Right ventricle myocardium inferior (tissue), 1 donor: ENCODE results near the gene ZFX. TPM values are rescaled to one million over a fixed set of nuclear protein-coding genes. Genes with fewer than 3 reads are reported as not detected.

Experiments
- ATAC-seq: fragments of 200-7000 bp; cut with Tn5 transposase; one replicate; pipeline ENCODE4 v1.9.1; 2020; ENCODE audit warnings: mild to moderate bottlenecking, moderate library complexity
- DNase-seq: peaks from one replicate; pipeline ENCODE4 v3.0.0; 2021; ENCODE audit errors: missing footprints
- intact Hi-C: fragments of 100-400 bp; cut with DNase I; formaldehyde crosslinking; loops from one replicate; pipeline ENCODE4 v1.11.0; 2022
- total RNA-seq: library from RNA; stranded (reverse); fragmentation: NEBNext Ultra II Directional; extraction: Animal tissue kit (Norgen Biotek cat#: 25700); gene quantifications from one replicate; pipeline ENCODE4 v1.2.1, GENCODE V29; 2021
- donor health status: DM: no; HTN: yes; CAD: no; lungs with severe emphysema.

ZFX gene
- total RNA-seq, 1 donor from 2014 or later = 33.4 TPM

DNA sequence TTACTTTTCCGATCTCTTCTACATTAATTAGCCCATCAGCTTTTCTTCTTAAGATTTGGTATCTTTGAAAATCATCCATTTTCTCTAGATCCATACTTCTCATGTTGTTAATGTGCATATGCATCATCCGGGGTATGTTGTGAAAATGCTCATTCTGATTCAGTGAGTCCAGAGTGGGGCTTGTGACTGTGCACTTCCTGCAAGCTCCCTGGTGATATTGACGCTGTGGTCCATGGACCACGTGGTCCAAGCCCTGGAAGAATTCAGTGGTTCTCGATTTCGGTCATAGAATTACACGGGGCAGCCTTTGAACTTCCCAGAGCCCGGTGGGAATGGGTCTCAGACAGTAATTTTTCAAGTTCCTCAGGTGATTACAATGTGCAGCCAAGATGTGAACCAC, 69.8 kb downstream of the ZFX start:
- DNase-seq (no peak), ATAC-seq (no peak)
- intact Hi-C loops = no loop called here

DNA sequence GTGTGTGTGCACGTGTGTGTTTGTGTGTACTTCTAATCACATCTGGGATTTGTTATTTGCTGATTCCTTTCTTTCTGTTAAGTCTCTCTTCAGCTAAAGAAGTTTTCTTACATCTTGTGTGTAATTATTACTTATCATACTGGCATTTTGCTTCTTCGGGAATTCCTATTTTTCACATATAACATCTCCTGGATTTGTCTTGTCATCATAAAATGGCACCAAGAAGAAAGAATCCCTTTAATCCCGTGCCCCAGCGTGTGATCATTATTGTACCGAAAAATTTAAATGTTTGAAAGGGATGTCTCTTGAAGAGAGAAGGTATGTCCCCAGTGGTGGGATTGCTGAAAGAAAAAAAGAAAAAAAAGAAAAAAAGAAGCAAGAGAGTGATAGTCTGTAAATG, 72.3 kb downstream of the ZFX start:
- DNase-seq (no peak), ATAC-seq (no peak)
- intact Hi-C loops = no loop called here

DNA sequence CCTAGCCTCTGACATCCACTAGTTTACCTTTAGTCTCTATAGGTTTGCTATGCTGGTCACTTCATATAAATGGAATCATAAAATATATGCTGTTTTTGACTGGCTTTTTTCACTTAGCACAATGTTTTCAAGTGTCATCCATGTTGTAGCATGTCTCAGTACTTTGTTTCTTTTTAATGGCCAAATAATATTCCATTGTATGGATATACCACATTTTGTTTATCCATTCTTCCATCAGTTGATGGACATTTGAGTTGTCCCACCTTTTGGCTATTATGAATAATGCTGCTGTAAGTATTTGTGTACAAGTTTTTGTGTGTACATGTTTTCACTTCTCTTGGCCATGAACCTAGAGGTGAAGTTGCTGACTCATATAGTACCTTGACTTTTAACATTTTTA, 75.7 kb downstream of the ZFX start:
- DNase-seq = no peak
- intact Hi-C loops = no loop called here
- ATAC-seq = no peak

DNA sequence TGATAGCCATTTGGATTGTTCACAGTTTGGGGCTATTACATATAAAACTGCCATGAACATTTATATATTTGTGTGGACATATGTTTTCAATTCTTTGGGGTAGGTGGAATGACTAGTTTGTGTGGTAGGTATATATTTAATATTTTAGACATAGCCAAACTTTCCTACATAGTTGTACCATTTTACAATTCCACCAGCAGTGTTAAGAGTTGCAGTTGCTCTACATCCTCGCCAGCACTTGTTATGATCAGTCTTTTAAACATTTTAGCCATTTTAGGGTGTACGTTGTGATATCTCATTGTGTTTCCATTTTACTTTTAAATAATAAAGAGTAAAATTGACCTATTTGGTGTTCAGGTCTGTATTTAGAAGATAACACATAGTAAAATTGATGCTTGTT, 76.6 kb downstream of the ZFX start:
- no peak for ATAC-seq
- intact Hi-C loops = no loop called here
- no peak for DNase-seq

DNA sequence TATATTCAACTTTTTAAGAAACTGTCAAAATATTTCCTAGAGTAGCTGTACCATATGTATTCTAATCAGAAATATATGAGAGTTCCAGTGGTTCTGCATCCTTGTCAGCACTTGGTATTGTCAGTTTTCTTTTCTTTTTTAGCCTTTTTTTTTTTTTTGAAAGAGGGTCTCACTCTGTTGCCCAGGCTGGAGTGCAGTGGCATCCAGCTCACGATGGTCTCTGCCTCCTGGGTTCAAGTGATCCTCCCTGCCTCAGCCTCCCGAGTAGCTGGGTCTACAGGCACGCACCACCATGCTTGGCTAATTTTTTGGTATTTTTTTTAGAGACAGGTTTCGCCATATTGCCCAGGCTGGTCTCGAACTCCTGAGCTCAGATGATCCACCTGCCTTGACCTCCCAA, 79.1 kb downstream of the ZFX start:
- intact Hi-C loops = no loop called here
- no peak for DNase-seq
- ATAC-seq = no peak

DNA sequence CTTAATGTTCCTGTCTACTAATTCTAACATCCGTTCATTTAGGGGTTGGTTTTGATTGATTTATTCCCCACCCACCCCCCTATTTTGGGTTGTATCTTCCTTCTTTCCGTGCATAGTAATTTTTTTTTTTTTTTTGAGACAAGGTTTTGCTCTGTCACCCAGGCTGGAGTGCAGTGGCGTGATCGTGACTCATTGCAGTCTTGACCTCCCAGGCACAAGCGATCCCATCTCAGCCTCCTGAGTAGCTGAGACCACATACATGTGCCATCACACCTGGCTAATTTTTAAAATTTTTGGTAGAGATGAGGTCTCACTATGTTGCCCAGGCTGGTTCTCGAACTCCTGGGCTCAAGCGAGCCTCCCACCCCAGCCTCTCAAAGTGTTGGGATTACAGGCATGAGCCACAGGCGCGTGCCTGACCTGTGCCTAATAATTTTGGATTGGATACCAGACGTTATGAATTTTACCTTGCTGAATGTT, 79.9 kb downstream of the ZFX start:
- DNase-seq = no peak
- intact Hi-C loops = no loop called here
- ATAC-seq = no peak

DNA sequence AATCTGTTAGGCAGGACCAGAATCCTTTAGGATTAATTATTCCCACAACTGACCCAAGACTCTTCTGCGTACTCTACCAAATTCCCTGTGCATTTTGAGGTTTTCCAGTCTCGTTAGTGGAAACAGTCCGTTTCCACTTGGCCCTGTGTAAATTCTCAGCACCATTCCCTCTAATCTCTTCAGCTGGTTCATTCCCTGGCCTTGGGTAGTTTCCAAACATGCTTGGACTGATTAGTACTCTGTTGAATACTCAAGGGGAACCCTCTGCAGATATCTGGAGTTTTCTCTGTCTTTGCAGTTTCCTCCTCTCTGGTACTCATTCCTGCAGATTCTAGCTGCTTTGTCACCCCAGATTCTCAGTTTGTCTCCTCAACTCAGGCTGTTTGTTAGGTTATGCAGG, 80.4 kb downstream of the ZFX start:
- no peak for DNase-seq
- peak; percentile 82 for ATAC-seq
- intact Hi-C loops = loop anchor here (10.0 kb wide), 1 partner anchor 315 kb away; no protein-coding TSS in a partner anchor

DNA sequence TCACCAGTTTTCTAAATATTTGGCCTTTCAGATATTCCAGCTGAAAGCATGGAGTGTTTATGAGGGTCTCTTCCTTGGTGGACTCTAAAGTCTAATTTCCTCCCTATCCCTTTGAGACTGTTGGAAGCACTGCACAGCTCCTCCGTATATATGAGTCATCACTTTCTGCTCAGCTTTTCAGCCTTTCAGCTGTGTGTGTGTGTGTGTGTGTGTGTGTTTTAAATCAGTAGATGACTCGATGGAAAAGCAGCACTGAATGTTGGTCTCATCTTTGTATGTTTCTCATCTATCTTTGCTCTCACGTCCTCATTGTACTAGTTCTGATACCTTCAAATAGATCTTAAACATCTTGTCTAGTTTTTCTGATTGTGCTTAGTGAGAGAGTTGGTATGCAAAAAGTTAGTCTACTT, 81.6 kb downstream of the ZFX start:
- ATAC-seq (no peak), DNase-seq (no peak)
- intact Hi-C loops = loop anchor here (10.0 kb wide), 1 partner anchor 316 kb away; no protein-coding TSS in a partner anchor

DNA sequence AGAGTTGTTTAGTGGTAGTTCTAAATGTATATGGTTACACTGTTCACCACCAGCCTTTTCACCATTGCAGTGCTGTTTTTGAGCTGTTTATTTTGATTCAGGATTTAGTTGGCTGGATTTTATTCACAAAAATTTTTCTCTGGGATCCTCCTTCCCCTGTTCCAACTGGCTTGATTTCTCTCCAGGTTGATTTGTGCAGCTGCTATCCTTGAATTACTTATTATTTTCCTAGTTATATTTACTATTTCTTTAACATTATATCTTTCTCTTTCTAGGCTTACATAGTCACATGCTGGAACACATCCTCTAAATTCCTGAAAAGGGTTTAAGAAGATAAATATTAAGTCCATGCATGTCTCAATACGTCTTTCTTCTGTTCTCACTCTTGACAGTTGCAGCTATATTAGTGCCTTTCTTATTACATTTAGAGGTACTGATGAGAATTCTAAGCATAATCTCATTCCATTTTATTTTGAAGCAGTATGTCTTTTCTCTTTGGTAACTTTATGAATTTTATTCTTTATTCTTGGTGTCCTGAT, 82.2 kb downstream of the ZFX start:
- no peak for ATAC-seq
- intact Hi-C loops = loop anchor here (10.0 kb wide), 1 partner anchor 317 kb away; no protein-coding TSS in a partner anchor
- no peak for DNase-seq

DNA sequence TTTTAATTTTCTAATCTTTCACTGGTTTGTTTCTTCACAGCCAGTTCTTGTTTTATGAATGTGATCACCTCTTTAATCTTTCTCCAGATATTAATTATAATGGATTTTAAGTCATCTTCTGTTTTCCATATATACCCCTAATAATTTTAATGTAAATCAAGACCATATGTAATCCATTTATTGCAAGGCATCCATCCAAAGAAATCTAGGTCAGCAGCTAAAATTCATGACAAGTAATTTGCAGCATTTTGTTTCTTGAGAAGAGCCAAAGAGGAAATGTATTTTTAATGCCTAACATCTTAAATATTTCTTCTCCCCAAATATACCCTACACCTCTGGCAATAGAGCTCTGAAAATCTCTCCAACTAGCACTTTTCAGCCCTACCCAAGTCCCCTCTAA, 83.3 kb downstream of the ZFX start:
- no peak for DNase-seq
- intact Hi-C loops = loop anchor here (10.0 kb wide), 1 partner anchor 318 kb away; no protein-coding TSS in a partner anchor
- no peak for ATAC-seq

DNA sequence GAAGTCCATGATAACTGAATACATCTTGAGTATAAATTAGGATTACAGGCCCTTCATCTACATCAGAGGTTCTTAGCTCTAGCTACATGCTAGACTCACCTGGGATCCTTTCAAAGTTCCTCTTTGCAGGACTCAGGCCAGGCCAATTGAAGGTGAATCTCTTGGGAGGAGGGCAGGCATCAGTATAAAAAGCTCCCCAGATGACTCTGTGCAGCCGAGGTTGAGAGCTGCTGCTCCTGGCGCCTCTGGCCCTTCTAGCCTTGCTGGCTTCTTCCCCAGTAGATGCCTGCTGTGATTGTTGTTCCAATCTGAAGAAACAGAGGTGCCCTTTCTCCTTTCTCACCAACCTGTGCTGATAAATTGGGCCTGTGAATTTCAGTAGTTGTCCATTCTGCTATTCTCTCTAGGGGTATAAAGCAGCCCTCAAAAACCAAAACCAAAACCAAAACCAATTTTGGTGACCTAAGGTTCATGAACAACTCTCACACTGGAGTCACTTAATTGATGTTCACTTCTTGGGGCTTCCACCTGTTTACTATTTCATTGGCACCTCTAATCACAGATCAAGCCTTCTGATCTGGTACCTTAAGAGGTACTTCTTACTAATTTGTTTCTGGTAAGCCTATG, 85.7 kb downstream of the ZFX start:
- intact Hi-C loops = loop anchor here (10.0 kb wide), 1 partner anchor 320 kb away; no protein-coding TSS in a partner anchor
- DNase-seq (no peak), ATAC-seq (no peak)

DNA sequence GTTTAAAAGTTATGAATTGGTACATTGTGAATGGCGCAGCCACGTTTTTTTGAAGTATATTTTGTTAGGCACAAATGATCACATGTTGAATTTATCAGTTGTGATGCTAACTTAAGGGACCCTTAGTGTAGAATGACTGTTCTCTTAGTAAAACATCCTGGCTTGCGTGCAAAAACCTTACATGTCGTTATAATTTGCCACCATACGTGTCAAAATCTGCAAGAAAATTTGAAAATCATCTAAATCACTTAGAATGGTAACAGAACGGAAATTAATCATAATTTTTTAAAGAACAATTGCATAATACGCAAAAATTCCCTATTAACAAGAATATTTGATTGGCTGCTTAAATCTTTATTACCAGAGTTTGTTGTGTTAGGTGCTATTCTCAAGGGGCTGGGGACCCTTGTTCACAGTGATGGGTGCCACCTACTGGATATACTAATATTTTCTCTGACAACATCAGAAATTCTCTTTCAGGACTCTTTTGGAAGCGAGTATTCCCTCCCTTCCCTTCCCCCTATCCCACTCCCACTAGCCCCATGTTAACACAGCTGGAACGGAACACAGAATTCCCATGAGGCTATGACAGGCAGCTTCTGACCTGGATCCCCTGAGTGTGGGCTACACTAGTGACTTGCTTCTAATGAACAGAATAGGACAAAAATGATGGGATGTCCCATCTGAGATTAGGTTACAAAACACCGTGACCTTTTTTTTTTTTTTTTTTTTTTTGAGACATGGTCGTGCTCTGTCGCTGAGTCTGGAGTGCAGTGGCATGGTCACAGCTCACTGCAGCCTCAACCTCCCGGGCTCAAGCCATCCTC, 92.5 kb downstream of the ZFX start:
- DNase-seq = no peak
- intact Hi-C loops = loop anchor here (5.0 kb wide), 1 partner anchor 160 kb away; no protein-coding TSS in a partner anchor
- peak; percentile 47 for ATAC-seq

DNA sequence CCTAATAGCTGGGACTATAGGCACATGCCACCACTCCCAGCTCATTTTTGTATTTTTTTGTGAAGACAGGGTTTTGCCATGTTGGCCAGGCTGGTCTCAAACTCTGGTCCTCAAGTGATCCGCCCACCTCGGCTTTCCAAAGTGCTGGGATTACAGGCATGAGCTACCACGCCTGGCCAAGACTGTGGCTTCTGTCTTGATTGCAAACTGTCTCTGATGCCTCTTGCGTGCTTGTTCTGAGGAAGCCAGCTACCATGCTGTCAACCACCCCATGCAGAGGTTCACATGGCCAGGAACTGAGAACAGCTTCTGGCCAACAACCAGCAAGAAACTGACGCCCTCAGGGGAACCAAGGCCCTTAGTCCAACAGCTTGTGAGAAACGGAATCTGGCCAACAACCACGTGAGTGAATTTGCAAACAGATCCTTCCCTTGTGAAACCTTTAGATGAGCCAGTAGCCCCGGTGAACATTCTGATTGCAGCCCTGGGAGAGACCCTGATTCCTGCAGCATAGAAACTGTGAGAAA, 93.2 kb downstream of the ZFX start:
- intact Hi-C loops = loop anchor here (5.0 kb wide), 1 partner anchor 160 kb away; no protein-coding TSS in a partner anchor
- DNase-seq (peak; percentile 53), ATAC-seq (peak; percentile 91)

DNA sequence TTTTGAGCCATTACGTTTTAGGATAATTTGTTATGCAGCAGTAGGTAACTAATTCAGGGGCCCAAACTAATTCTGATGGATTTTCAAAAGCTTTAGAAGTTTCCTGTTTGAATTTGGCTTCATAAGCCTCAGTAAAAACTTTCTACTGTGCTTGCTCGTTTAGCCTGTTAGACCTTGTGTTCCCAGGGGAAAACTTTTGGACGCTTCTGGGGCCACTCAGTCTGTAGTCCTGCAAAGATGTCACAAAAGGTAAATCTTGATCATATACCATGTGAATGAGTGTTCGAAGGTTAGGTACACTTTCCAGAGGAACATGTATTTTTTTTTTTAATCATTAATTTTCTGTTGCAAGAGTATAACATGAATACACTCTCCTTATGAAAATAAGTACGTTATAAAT, 93.7 kb downstream of the ZFX start:
- ATAC-seq = no peak

DNA sequence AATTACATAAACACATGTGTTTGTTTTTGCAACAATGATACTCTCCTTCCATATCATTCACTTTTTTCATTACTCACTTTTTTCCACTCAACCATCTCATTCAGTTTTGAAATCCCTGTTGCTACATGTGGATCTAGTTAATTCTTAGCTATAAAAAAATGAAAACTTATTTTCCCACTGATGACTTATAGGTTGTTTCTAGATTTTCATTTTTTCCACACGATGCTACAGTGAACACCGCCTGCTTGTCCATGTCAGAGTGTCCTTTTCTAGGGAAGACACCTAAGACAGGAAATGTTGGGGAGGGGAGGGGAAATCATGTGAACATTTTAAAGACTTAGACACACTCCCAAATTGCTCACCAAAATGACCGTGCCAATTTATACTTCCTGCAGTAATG, 94.2 kb downstream of the ZFX start:
- intact Hi-C loops = loop anchor here (5.0 kb wide), 1 partner anchor 161 kb away; no protein-coding TSS in a partner anchor
- DNase-seq (no peak), ATAC-seq (no peak)

More for the DNA sequence above, 93.7 kb downstream of the ZFX start:
- intact Hi-C loops = loop anchor here (5.0 kb wide), 1 partner anchor 161 kb away; no protein-coding TSS in a partner anchor
- DNase-seq = no peak

DNA sequence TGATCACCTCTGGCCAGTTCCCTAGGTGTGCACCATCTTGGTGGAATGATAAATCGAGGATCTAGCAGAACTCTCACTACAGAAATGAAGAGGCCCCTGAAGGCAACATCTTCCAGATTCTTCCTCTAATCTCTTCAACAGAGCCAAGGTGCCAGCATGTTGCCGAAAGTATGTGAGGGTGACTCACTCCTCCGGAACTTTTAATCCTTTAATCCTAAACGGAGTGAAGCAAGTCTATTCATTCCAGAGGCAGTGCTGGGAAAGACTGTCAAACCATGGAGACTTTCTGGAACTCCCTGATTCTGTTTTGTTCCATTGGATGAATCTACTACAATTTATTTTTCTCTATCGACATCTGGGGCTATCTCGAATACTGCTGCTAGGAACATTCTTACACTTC, 95.7 kb downstream of the ZFX start:
- intact Hi-C loops = no loop called here
- DNase-seq (no peak), ATAC-seq (no peak)

DNA sequence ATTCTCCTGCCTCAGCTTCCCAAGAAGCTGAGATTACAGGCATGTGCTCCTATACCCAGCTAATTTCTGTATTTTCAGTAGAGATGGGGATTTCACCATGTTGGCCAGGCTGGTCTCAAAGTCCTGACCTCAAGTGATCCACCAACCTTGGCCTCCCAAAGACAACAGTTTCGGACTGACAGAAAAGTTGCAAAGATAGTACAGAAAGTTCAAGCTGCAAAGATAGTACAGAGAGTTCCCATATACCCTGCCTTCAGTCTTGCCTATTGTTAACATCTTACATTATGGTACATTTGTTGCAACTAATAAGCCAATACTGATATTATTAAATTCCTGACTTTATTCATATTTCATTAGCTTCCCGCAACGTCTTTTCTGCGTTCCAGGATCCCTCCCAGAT, 98.5 kb downstream of the ZFX start:
- intact Hi-C loops = no loop called here
- DNase-seq (no peak), ATAC-seq (no peak)

DNA sequence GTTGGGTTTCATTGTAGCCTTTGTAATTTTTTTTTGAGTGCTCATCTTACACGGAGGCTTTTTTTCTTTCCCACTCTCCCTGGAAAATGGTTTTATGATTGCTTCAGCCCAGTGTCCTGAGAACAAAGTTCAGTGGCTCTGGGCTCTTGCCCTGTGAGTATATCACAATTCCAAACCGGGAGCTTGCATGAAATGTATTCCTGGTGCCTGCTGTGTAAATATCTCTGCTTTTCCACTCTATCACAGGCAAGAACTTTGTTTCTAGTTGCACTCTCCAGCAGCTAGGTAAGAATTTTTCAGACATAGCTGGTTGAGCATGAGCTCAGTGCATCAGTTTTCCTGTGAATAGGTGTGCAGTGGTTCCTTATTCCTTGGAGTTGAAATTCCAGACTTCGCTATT, 103.5 kb downstream of the ZFX start:
- no peak for DNase-seq
- intact Hi-C loops = no loop called here
- no peak for ATAC-seq

DNA sequence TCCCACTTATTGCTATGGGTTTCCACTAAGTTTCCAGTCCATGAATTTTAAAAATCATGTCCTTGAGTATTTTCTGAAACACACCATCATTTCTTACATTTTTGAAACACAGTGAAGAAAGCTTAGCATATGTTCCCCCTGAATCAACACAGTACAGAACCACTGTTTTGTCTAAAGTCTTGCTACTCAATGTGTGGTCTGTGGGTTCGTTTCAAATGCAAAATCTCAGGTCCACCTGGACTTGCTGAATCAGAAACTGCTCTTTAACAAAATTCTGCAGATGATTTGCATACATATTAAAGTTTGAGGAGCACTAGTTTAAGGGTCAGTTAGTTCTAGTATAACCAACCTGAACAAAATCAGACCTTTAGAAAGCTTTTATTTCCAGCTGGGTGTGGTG, 103.9 kb downstream of the ZFX start:
- ATAC-seq = no peak
- DNase-seq = no peak
- intact Hi-C loops = no loop called here
